ENCODE results near the gene ACADM. TPM values are rescaled to one million over a fixed set of nuclear protein-coding genes. Genes with fewer than 3 reads are reported as not detected.
"Not testable (repeated sequence)": the region's sequence is repeated elsewhere in the genome, so short reads cannot be mapped to it uniquely, and the experiment has no call there.

The ACADM gene
- total and polyA plus RNA-seq, 9 donors = 38.9 to 61.7 (median 54.9) TPM

DNA sequence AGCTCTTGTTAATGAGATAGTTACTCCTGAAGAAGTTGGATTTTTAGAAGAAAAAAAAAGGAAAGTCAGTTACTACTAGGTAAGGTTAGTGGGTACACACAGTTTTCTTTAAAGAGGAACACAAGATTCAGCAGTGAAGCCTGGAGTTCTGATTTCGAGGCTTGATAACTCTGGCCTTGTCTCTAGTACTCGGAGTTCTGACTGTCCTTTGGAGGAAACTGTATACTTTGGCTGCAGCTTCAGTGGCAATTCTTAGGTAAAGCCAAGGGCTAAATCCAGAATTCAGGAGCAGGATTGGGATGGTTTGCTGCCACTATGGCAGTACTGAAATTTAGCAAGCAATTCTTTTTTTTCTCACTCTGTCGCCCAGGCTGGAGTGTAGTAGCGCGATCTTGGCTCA, 9.2 kb downstream of the ACADM start:
- no peaks in the 10 kb centered on the region for H3K27me3 ChIP-seq
- H3K27ac ChIP-seq = no peak overlapping the region
- no peak overlapping the region for H3K4me3 ChIP-seq
- no peak for DNase-seq
- intact Hi-C loops (cut with DNase I) = no loop called here
- TF ChIP-seq, protein P1, sequence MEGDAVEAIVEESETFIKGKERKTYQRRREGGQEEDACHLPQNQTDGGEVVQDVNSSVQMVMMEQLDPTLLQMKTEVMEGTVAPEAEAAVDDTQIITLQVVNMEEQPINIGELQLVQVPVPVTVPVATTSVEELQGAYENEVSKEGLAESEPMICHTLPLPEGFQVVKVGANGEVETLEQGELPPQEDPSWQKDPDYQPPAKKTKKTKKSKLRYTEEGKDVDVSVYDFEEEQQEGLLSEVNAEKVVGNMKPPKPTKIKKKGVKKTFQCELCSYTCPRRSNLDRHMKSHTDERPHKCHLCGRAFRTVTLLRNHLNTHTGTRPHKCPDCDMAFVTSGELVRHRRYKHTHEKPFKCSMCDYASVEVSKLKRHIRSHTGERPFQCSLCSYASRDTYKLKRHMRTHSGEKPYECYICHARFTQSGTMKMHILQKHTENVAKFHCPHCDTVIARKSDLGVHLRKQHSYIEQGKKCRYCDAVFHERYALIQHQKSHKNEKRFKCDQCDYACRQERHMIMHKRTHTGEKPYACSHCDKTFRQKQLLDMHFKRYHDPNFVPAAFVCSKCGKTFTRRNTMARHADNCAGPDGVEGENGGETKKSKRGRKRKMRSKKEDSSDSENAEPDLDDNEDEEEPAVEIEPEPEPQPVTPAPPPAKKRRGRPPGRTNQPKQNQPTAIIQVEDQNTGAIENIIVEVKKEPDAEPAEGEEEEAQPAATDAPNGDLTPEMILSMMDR (IDR thresholded peaks at IDR 0.05) = no peak
- TF ChIP-seq EP300 (IDR thresholded peaks at IDR 0.05) (no peak), POLR2A (IDR thresholded peaks at IDR 0.05) (no peak)
- H3K36me3 ChIP-seq = no peaks in the 10 kb centered on the region
- no peaks in the 10 kb centered on the region for H3K9me3 ChIP-seq
- 93 to 96% (median 96%) methylated on average over 5 of the region's 5 CpGs for WGBS, 3 donors
- no peaks in the 10 kb centered on the region for H3K4me1 ChIP-seq (ENCODE audit: insufficient read depth)

GRCh38 chr1:75736016-75736415, 11.5 kb downstream of the ACADM start:
- Histone ChIP-seq H3K9me3 (no peaks in the 10 kb centered on the region), H3K4me3 (no peak overlapping the region), H3K4me1 (ENCODE audit: insufficient read depth) (no peaks in the 10 kb centered on the region), H3K27me3 (no peaks in the 10 kb centered on the region), H3K27ac (no peak overlapping the region), H3K36me3 (no peaks in the 10 kb centered on the region)
- TF ChIP-seq, protein P1 (IDR thresholded peaks at IDR 0.05) = no peak
- TF ChIP-seq EP300 (IDR thresholded peaks at IDR 0.05) = no peak
- no peak for TF ChIP-seq POLR2A (IDR thresholded peaks at IDR 0.05)
- 69 to 89% (median 83%) methylated on average over 1 of the region's 1 CpG for WGBS, 3 donors
- DNase-seq = no peak
- intact Hi-C loops (cut with DNase I) = no loop called here

GRCh38 chr1:75742047-75742625, 17.6 kb downstream of the ACADM start:
- H3K36me3 ChIP-seq = no peaks in the 10 kb centered on the region
- no peak overlapping the region for H3K4me3 ChIP-seq
- WGBS, 3 donors = 79 to 87% (median 82%) methylated on average over 6 of the region's 6 CpGs
- no peak for DNase-seq
- TF ChIP-seq EP300 (IDR thresholded peaks at IDR 0.05) = no peak
- TF ChIP-seq, protein P1 (IDR thresholded peaks at IDR 0.05) = no peak
- no peak for TF ChIP-seq POLR2A (IDR thresholded peaks at IDR 0.05)
- H3K27me3 ChIP-seq = no peaks in the 10 kb centered on the region
- H3K4me1 ChIP-seq (ENCODE audit: insufficient read depth) = no peaks in the 10 kb centered on the region
- no peaks in the 10 kb centered on the region for H3K9me3 ChIP-seq
- intact Hi-C loops (cut with DNase I) = no loop called here
- H3K27ac ChIP-seq = no peak overlapping the region

GRCh38 chr1:75745276-75745675, 20.8 kb downstream of the ACADM start:
- H3K4me1 ChIP-seq (ENCODE audit: insufficient read depth) = no peaks in the 10 kb centered on the region
- 94 to 97% (median 95%) methylated on average over 4 of the region's 4 CpGs for WGBS, 3 donors
- H3K27me3 ChIP-seq = no peaks in the 10 kb centered on the region
- no peaks in the 10 kb centered on the region for H3K9me3 ChIP-seq
- no peaks in the 10 kb centered on the region for H3K36me3 ChIP-seq
- intact Hi-C loops (cut with DNase I) = no loop called here
- TF ChIP-seq EP300 (IDR thresholded peaks at IDR 0.05) = no peak
- DNase-seq = no peak
- H3K4me3 ChIP-seq = no peak overlapping the region
- H3K27ac ChIP-seq = no peak overlapping the region

- H3K27ac ChIP-seq; DNase-seq; H3K9me3 ChIP-seq; H3K4me3 ChIP-seq; intact Hi-C loops (cut with DNase I); H3K27me3 ChIP-seq; H3K4me1 ChIP-seq (ENCODE audit: insufficient read depth); H3K36me3 ChIP-seq: not testable (repeated sequence)
These were observed 32.7 kb downstream of the ACADM start for GRCh38 chr1:75757210-75757609.

- H3K4me1 ChIP-seq (ENCODE audit: insufficient read depth); H3K27ac ChIP-seq; DNase-seq; H3K9me3 ChIP-seq; intact Hi-C loops (cut with DNase I); H3K4me3 ChIP-seq; H3K27me3 ChIP-seq; H3K36me3 ChIP-seq: not testable (repeated sequence)
- 83 to 98% (median 87%) methylated on average over 4 of the region's 4 CpGs for WGBS, 3 donors
These were observed 34.0 kb downstream of the ACADM start for GRCh38 chr1:75758543-75758942.
